GM12878 (cell line): ENCODE measurements around the gene TRIM28. TPM values are rescaled to one million over a fixed set of nuclear protein-coding genes. Genes with fewer than 3 reads are reported as not detected.

Experiments used
- CBX5 ChIP-seq: sonication (generic); IDR thresholded peaks from 2 replicates; pipeline ENCODE4 v1.6.1; 2016; ENCODE audit warnings: low read depth, moderate library complexity, mild to moderate bottlenecking, inconsistent platforms
- CREB1 ChIP-seq: IDR thresholded peaks from 2 replicates; pipeline ENCODE4 v1.6.1; 2012; ENCODE audit warnings: low read depth, mild to moderate bottlenecking, inconsistent platforms
- EP300 ChIP-seq, 2 experiments: fragments of 150-350 bp in 1 of 2; IDR thresholded peaks; 2 replicates each; pipeline ENCODE4 v1.6.1; 2011 to 2012; ENCODE audit warnings: low read depth in 2 of 2, low read length in 2 of 2, borderline replicate concordance in 1 of 2, improper control_type of control experiment in 1 of 2, inconsistent platforms in 1 of 2; ENCODE audit not compliant: control insufficient read depth in 1 of 2
- FOXM1 ChIP-seq: IDR thresholded peaks from 2 replicates; pipeline ENCODE4 v1.6.1; 2012; ENCODE audit warnings: low read depth, mild to moderate bottlenecking, inconsistent platforms, low read length, moderate library complexity
- NFYB ChIP-seq: IDR thresholded peaks from 2 replicates; pipeline ENCODE4 v1.6.1; 2011; ENCODE audit warnings: low read depth, mild to moderate bottlenecking, low read length, improper control_type of control experiment, moderate library complexity; ENCODE audit not compliant: insufficient read depth
- PAX8 ChIP-seq: fragments of 450-650 bp; IDR thresholded peaks from 2 replicates; pipeline ENCODE4 v1.6.1; 2017; ENCODE audit warnings: mild to moderate bottlenecking, moderate library complexity
- RELA ChIP-seq: fragments of 450-650 bp; IDR thresholded peaks from 2 replicates; pipeline ENCODE4 v1.8.0; 2014; ENCODE audit warnings: borderline replicate concordance; ENCODE audit not compliant: partially characterized antibody
- SIX5 ChIP-seq: IDR thresholded peaks from 2 replicates; pipeline ENCODE4 v1.6.1; 2011; ENCODE audit warnings: mild to moderate bottlenecking, low read depth, low read length, moderate library complexity; ENCODE audit not compliant: severe bottlenecking
- SMARCA5 ChIP-seq: fragments of 450-650 bp; IDR thresholded peaks from 2 replicates; pipeline ENCODE4 v1.6.1; 2017; ENCODE audit warnings: mild to moderate bottlenecking
- SPI1 ChIP-seq: IDR thresholded peaks from 2 replicates; pipeline ENCODE4 v1.6.1; 2011; ENCODE audit warnings: low read depth, mild to moderate bottlenecking, low read length, moderate library complexity, borderline replicate concordance; ENCODE audit not compliant: insufficient read depth
- STAT1 ChIP-seq: fragments of 450-650 bp; conservative IDR thresholded peaks from 2 replicates; pipeline ENCODE4 v1.6.1; 2014; ENCODE audit warnings: antibody characterized with exemption, mild to moderate bottlenecking
- ZNF207 ChIP-seq: fragments of 450-650 bp; IDR thresholded peaks from 2 replicates; pipeline ENCODE4 v1.6.1; 2014; ENCODE audit warnings: antibody characterized with exemption, mild to moderate bottlenecking, borderline replicate concordance
- polyA plus RNA-seq, 11 experiments: library from polyadenylated mRNA; depleted of rRNA in 4 of 11; unstranded in 6 of 11; stranded (reverse) in 5 of 11; fragments of >200 nt; fragmentation: Nextera tagmentation in 4 of 11; fragmentation: Illumina TruSeq in 1 of 11; extraction: Ambion mirVana in 4 of 11; extraction: Trizol in 1 of 11; gene quantifications; 1 replicate in 1 of 11; 2 replicates in 10 of 11; pipeline versions ENCODE4 v1.2.1 to v1.2.3, GENCODE V29; 2011 to 2016; ENCODE audit warnings: inconsistent platforms in 2 of 11, missing spikeins in 2 of 11, low read depth in 1 of 11
- total RNA-seq, 4 experiments: library from RNA; depleted of rRNA in 3 of 4; stranded (reverse); fragments of >200 nt in 3 of 4; fragmentation: Illumina TruSeq in 1 of 4; extraction: Trizol in 1 of 4; gene quantifications; 2 replicates each; pipeline versions ENCODE4 v1.2.1 to v1.2.3, GENCODE V29; 2013 to 2021
- TF ChIP-seq, protein P1 (sequence below): fragments of 450-650 bp; IDR thresholded peaks from 2 replicates; pipeline ENCODE4 v1.6.1; 2016; ENCODE audit warnings: mild to moderate bottlenecking, moderate library complexity, borderline replicate concordance
- TF ChIP-seq, protein P2 (sequence below): IDR thresholded peaks from 2 replicates; pipeline ENCODE4 v1.6.1; 2011; ENCODE audit warnings: mild to moderate bottlenecking, low read depth, low read length, moderate library complexity; ENCODE audit not compliant: insufficient replicate concordance
- TF ChIP-seq, protein P3 (sequence below): IDR thresholded peaks from 2 replicates; pipeline ENCODE4 v1.6.1; 2012; ENCODE audit warnings: low read length, inconsistent platforms
- TF ChIP-seq, protein P4 (sequence below): IDR thresholded peaks from 2 replicates; pipeline ENCODE4 v1.6.1; 2011; ENCODE audit warnings: borderline replicate concordance, low read depth, mild to moderate bottlenecking, moderate library complexity, mixed read lengths, low read length; ENCODE audit not compliant: insufficient read depth; ENCODE audit errors: extremely low read length
- TF ChIP-seq, protein P5 (sequence below): IDR thresholded peaks from 2 replicates; pipeline ENCODE4 v1.6.1; 2011; ENCODE audit warnings: borderline replicate concordance, low read depth, mild to moderate bottlenecking, moderate library complexity, low read length; ENCODE audit not compliant: insufficient read depth, poor library complexity, severe bottlenecking

TRIM28 gene
- total and polyA plus RNA-seq, 10 of the 15 experiments (the other 5 are each of a cell fraction or from before 2014, with no cell fraction given): 5.0 to 650 (median 296) TPM

DNA sequence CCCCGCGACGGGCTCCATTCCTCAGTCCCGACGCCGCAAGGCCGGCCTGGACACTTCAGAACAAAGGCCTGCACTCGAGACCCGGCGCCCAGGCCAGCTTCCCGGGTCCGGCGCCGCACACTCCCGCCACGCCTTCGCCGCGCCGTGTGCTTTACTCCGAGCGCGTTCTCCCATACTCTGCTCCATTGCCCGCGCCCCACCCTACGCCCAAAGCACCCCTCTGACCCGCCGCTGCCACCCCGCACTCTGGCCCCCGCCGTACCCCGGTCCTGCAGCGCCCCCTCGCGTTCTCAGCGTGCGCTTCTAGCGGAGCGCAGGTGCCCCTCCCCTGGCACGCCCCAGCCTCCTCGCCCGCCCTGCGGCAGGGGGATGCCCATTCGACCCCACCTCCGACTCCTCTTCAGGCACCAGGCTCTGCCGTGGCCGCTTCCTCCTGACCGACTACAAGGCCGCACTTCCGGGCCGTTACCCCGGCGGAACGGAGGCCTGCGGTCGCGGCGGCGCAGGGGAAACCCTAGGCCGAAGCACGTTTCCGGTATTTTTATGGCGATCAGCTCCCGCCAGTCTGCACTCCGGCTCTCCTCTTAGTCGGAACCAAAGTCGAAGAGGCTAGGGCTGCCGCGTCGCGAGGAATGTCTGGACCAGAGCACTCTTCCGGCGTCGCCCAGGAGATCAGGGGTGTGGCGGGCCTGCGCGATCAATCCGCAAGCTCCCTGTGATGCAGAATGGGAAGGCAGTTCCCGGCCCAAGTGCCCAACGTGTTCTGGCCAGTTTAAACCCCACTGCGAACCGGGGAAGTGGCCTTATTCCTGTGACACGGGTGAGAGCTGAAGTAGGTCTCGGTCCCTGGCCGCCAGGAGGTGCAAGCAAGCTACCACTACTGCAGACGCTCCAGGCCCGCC, 24.3 kb upstream of the TRIM28 start, which contains the start of gene ZBTB45 (continued):
- TF ChIP-seq, protein P1, sequence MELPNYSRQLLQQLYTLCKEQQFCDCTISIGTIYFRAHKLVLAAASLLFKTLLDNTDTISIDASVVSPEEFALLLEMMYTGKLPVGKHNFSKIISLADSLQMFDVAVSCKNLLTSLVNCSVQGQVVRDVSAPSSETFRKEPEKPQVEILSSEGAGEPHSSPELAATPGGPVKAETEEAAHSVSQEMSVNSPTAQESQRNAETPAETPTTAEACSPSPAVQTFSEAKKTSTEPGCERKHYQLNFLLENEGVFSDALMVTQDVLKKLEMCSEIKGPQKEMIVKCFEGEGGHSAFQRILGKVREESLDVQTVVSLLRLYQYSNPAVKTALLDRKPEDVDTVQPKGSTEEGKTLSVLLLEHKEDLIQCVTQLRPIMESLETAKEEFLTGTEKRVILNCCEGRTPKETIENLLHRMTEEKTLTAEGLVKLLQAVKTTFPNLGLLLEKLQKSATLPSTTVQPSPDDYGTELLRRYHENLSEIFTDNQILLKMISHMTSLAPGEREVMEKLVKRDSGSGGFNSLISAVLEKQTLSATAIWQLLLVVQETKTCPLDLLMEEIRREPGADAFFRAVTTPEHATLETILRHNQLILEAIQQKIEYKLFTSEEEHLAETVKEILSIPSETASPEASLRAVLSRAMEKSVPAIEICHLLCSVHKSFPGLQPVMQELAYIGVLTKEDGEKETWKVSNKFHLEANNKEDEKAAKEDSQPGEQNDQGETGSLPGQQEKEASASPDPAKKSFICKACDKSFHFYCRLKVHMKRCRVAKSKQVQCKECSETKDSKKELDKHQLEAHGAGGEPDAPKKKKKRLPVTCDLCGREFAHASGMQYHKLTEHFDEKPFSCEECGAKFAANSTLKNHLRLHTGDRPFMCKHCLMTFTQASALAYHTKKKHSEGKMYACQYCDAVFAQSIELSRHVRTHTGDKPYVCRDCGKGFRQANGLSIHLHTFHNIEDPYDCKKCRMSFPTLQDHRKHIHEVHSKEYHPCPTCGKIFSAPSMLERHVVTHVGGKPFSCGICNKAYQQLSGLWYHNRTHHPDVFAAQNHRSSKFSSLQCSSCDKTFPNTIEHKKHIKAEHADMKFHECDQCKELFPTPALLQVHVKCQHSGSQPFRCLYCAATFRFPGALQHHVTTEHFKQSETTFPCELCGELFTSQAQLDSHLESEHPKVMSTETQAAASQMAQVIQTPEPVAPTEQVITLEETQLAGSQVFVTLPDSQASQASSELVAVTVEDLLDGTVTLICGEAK: peak; percentile 99
- TF ChIP-seq, protein P2, sequence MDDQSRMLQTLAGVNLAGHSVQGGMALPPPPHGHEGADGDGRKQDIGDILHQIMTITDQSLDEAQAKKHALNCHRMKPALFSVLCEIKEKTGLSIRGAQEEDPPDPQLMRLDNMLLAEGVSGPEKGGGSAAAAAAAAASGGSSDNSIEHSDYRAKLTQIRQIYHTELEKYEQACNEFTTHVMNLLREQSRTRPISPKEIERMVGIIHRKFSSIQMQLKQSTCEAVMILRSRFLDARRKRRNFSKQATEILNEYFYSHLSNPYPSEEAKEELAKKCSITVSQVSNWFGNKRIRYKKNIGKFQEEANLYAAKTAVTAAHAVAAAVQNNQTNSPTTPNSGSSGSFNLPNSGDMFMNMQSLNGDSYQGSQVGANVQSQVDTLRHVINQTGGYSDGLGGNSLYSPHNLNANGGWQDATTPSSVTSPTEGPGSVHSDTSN: no peak
- TF ChIP-seq SIX5 (peak; percentile 81), SPI1 (peak; percentile 24; the same call in 1 of the 2 replicates), SMARCA5 (peak; percentile 86; the same call in 1 of the 2 replicates), STAT1 (peak; percentile 99), PAX8 (no peak), FOXM1 (peak; percentile 77), CREB1 (peak; percentile 90), CBX5 (peak; percentile 92), ZNF207 (peak; percentile 98), NFYB (no peak), EP300 (IDR thresholded peaks at IDR 0.05; ENCODE audit: borderline replicate concordance in 1 of 2, control insufficient read depth in 1 of 2, low read depth in 2 of 2, low read length in 2 of 2) (peak in 1 of 2 experiments; percentile 20; a peak in 1 of 4 replicates), RELA (peak; percentile 97)
- TF ChIP-seq, protein P3, sequence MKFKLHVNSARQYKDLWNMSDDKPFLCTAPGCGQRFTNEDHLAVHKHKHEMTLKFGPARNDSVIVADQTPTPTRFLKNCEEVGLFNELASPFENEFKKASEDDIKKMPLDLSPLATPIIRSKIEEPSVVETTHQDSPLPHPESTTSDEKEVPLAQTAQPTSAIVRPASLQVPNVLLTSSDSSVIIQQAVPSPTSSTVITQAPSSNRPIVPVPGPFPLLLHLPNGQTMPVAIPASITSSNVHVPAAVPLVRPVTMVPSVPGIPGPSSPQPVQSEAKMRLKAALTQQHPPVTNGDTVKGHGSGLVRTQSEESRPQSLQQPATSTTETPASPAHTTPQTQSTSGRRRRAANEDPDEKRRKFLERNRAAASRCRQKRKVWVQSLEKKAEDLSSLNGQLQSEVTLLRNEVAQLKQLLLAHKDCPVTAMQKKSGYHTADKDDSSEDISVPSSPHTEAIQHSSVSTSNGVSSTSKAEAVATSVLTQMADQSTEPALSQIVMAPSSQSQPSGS: no peak; the same call in 1 of the 2 replicates
- TF ChIP-seq, protein P4, sequence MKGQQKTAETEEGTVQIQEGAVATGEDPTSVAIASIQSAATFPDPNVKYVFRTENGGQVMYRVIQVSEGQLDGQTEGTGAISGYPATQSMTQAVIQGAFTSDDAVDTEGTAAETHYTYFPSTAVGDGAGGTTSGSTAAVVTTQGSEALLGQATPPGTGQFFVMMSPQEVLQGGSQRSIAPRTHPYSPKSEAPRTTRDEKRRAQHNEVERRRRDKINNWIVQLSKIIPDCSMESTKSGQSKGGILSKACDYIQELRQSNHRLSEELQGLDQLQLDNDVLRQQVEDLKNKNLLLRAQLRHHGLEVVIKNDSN: peak; percentile 28
- TF ChIP-seq, protein P5, sequence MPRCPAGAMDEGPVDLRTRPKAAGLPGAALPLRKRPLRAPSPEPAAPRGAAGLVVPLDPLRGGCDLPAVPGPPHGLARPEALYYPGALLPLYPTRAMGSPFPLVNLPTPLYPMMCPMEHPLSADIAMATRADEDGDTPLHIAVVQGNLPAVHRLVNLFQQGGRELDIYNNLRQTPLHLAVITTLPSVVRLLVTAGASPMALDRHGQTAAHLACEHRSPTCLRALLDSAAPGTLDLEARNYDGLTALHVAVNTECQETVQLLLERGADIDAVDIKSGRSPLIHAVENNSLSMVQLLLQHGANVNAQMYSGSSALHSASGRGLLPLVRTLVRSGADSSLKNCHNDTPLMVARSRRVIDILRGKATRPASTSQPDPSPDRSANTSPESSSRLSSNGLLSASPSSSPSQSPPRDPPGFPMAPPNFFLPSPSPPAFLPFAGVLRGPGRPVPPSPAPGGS: peak; percentile 10
